Cardiac muscle cell (in vitro differentiated cells and primary cell): ENCODE results near the gene ACTN1. TPM values are rescaled to one million over a fixed set of nuclear protein-coding genes. Genes with fewer than 3 reads are reported as not detected.

Experiments
- DNase-seq, 2 donors: peaks; one replicate each; pipeline versions ENCODE4 v3.0.0 to v3.0.0-alpha.2; 2010 to 2017; ENCODE audit warnings: low read depth in 1 of 2, low spot score in 1 of 2
- H3K27ac ChIP-seq: fragments of 200-600 bp; sonication (generic); 2 replicates; pipeline ENCODE4 v1.5.1; 2016
- H3K27me3 ChIP-seq: fragments of 200-600 bp; sonication (generic); 2 replicates; pipeline ENCODE4 v1.6.0; 2016; ENCODE audit warnings: control low read depth
- H3K36me3 ChIP-seq: fragments of 200-600 bp; sonication (generic); 2 replicates; pipeline ENCODE4 v1.5.1; 2016; ENCODE audit warnings: control low read depth
- H3K4me1 ChIP-seq: fragments of 200-600 bp; sonication (generic); 2 replicates; pipeline ENCODE4 v1.8.1; 2017; ENCODE audit warnings: low read depth, mild to moderate bottlenecking, mixed run types
- H3K4me3 ChIP-seq: fragments of 200-600 bp; sonication (generic); 2 replicates; pipeline ENCODE4 v1.5.1; 2016; ENCODE audit warnings: mild to moderate bottlenecking
- H3K9me3 ChIP-seq: fragments of 200-600 bp; sonication (generic); 2 replicates; pipeline ENCODE4 v1.5.1; 2017; ENCODE audit warnings: low read depth, mild to moderate bottlenecking, control low read depth
- polyA plus RNA-seq: library from polyadenylated mRNA; unstranded; fragments of >200 nt; fragmentation: Nextera tagmentation; extraction: Ambion mirVana; gene quantifications from 2 replicates; pipeline ENCODE4 v1.2.1, GENCODE V29; 2016
- total RNA-seq: library from RNA; depleted of rRNA; stranded (reverse); fragments of >200 nt; gene quantifications from 2 replicates; pipeline ENCODE4 v1.2.3, GENCODE V29; 2016
- TF ChIP-seq, protein P1 (sequence below): IDR thresholded peaks from 2 replicates; pipeline ENCODE4 v1.5.1; 2012; ENCODE audit warnings: low read depth, mild to moderate bottlenecking, low read length

The ACTN1 gene
- total and polyA plus RNA-seq, 2 experiments from 2014 or later, result 167 to 202 TPM

DNA sequence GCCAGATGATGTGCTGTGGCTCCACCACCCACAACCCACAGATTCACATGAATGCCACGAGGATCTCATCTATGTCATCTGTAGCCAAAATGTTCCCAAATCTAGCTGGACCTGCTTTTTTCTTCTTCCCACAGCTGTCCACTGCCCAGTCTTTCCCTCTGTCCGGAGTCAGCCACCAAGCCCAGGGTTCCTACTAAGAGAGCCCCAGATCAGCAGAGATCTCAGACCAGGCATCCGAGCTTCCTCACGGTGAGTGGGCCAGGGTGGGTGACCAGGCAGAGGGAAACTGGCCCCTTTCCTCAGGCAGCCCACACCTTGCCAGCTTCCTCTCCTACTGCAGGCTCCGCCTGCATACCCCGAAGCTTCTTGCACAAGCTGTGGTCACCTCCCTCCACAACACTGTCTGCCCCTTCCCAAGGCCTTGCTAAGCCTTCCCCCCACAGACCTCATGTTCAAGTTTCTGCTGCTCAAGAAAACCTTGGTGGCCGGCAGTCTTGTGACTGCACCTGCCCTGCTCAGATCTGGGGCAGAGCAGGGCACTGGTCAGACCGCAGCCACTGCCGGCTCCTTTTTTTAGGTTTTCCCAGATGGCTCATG, 81.4 kb downstream of the ACTN1 start:
- Histone ChIP-seq H3K9me3 (no peaks in the 10 kb centered on the region), H3K27me3 (no peaks in the 10 kb centered on the region), H3K36me3 (peaks cover 11% of the 10 kb centered on the region), H3K4me3 (no peak overlapping the region), H3K4me1 (no peaks in the 10 kb centered on the region), H3K27ac (no peak overlapping the region)
- DNase-seq, result no peak
- TF ChIP-seq, protein P1, sequence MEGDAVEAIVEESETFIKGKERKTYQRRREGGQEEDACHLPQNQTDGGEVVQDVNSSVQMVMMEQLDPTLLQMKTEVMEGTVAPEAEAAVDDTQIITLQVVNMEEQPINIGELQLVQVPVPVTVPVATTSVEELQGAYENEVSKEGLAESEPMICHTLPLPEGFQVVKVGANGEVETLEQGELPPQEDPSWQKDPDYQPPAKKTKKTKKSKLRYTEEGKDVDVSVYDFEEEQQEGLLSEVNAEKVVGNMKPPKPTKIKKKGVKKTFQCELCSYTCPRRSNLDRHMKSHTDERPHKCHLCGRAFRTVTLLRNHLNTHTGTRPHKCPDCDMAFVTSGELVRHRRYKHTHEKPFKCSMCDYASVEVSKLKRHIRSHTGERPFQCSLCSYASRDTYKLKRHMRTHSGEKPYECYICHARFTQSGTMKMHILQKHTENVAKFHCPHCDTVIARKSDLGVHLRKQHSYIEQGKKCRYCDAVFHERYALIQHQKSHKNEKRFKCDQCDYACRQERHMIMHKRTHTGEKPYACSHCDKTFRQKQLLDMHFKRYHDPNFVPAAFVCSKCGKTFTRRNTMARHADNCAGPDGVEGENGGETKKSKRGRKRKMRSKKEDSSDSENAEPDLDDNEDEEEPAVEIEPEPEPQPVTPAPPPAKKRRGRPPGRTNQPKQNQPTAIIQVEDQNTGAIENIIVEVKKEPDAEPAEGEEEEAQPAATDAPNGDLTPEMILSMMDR, result no peak

DNA sequence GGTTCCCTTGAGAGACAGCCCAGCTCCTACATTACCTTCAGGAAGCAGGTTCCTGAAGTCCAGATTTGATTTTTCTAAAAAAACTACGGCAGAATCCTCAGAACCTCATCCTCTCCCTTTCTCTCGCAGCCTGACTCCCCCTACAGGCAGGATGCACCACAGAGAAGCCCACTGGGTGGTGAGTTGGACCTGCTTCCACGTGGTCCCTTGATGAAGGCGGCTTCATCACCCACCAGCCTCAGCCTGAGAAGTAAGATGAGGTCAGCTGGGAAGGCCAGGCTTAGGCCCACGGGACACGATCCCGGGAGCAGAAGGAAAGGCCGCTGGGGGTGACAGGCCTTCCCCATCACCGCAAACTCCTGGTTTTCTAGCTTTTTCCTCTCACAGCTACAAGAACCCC, 83.0 kb downstream of the ACTN1 start:
- Histone ChIP-seq H3K27me3 (no peaks in the 10 kb centered on the region), H3K36me3 (peaks cover 9% of the 10 kb centered on the region), H3K27ac (no peak overlapping the region), H3K4me3 (no peak overlapping the region), H3K4me1 (no peaks in the 10 kb centered on the region), H3K9me3 (no peaks in the 10 kb centered on the region)
- no peak for DNase-seq
- TF ChIP-seq, protein P1, result peak; percentile 40

DNA sequence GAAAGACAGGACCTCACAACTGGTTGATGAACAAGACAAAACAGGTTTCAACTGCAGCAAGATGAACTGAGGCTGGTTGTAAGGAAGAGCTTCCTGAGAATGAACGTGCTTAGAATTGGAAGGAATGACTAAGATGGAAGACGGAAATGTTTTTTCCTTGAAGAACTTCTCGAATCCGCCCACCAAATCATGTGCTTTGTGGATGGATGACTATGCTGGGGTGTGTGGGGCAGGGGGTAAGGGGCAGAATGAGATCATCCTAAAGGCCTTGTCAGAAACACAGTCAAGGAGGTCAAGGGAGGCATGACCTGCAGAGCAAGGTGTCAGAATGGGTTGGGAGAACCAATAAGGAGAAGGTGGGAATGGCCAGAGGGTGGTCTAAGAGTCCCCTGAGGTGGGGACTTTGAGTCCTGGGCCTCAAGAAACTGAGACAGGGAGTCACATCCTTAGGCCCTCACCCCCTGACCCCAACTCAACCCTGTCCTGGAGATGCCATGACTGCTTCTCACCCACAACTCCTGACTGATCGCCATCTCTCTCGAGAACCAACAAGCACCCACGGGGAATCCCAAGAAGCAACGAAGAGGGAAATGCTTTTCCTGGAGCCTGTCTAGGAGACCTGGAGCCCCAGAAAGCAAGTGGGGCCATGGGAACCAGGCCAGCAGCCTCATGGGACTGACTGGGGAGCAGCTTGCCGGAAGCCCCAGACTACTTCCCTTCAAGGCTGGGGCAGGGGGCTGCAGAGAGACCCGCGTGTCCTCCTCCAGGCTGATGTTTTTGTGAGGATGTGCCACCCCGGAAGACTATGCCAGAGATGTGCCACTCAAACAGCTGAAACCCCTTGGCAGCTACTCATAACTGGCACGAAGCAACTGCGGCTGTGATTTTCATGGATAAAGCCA, 84.0 kb downstream of the ACTN1 start:
- no peak overlapping the region for H3K4me3 ChIP-seq
- peaks cover 19% of the 10 kb centered on the region for H3K36me3 ChIP-seq
- no peaks in the 10 kb centered on the region for H3K9me3 ChIP-seq
- DNase-seq, result peak in 1 of 2 donors; percentile 39
- no peak overlapping the region for H3K27ac ChIP-seq
- H3K27me3 ChIP-seq, result no peaks in the 10 kb centered on the region
- TF ChIP-seq, protein P1, result no peak
- H3K4me1 ChIP-seq, result no peaks in the 10 kb centered on the region

DNA sequence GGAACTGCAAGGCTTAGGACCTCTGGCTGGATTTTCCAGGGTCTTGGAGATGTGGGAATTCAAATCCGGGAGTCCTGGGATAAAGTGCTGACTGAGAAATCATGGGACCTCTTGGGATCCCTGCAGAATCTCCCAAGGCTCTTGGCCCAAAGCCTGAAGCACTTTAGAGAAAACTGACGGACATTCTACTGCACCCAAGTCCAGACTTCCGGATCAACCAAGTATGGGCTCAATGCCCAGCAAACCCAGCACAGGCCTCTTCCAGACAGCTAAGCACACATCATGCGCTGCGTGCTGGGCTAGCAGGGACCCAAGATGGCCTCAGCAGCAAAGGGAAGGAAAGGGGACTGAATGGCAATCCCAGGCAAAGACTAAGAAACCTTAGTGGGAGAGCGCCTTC, 85.0 kb downstream of the ACTN1 start:
- H3K4me3 ChIP-seq, result no peak overlapping the region
- DNase-seq, result peak in 1 of 2 donors; percentile 86
- TF ChIP-seq, protein P1, result no peak
- peaks cover 26% of the 10 kb centered on the region for H3K36me3 ChIP-seq
- no peak overlapping the region for H3K27ac ChIP-seq
- no peaks in the 10 kb centered on the region for H3K9me3 ChIP-seq
- no peaks in the 10 kb centered on the region for H3K4me1 ChIP-seq
- H3K27me3 ChIP-seq, result no peaks in the 10 kb centered on the region

DNA sequence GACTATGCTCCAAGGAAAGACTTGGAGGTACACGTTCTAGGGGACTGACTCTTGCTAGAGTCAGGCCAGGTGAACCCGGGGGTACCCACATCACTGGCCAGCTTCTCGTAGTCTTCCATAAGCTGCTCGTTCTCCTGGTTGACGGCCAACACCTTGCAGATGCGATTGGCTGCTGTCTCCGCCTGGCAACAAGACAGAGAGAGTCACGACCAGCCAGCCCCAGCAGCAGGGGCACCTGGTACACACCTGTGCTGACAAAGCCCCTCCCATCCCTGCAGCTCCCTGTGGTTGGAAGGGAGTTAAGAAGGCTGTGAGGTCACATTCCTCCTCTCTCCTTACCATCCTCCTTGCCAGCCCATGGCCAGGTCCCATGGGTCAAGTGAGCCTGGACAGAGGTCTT, 85.5 kb downstream of the ACTN1 start:
- Histone ChIP-seq H3K27ac (no peak overlapping the region), H3K4me1 (no peaks in the 10 kb centered on the region), H3K4me3 (no peak overlapping the region), H3K36me3 (peaks cover 32% of the 10 kb centered on the region), H3K9me3 (no peaks in the 10 kb centered on the region), H3K27me3 (no peaks in the 10 kb centered on the region)
- TF ChIP-seq, protein P1, result no peak
- no peak for DNase-seq
